Osteocyte (in vitro differentiated cells): Measurements from ENCODE around the gene KCNF1. TPM values are rescaled to one million over a fixed set of nuclear protein-coding genes. Genes with fewer than 3 reads are reported as not detected.

Source experiments
- DNase-seq: peaks from one replicate; pipeline ENCODE4 v3.0.0; 2021; ENCODE audit warnings: mixed read lengths; ENCODE audit not compliant: unreplicated experiment; ENCODE audit errors: extremely low spot score
- H3K27ac Mint-ChIP-seq: one replicate; pipeline ENCODE4 v1.8.0; 2021; ENCODE audit warnings: mild to moderate bottlenecking, mixed read lengths; ENCODE audit not compliant: unreplicated experiment
- H3K27me3 Mint-ChIP-seq: one replicate; pipeline ENCODE4 v1.8.0; 2021; ENCODE audit warnings: mixed read lengths; ENCODE audit not compliant: unreplicated experiment
- H3K36me3 Mint-ChIP-seq: one replicate; pipeline ENCODE4 v1.8.0; 2021; ENCODE audit warnings: mixed read lengths; ENCODE audit not compliant: unreplicated experiment
- H3K4me1 Mint-ChIP-seq: one replicate; pipeline ENCODE4 v1.8.0; 2021; ENCODE audit warnings: mixed read lengths; ENCODE audit not compliant: unreplicated experiment
- H3K4me3 Mint-ChIP-seq: one replicate; pipeline ENCODE4 v1.8.0; 2021; ENCODE audit warnings: mild to moderate bottlenecking, moderate library complexity, mixed read lengths; ENCODE audit not compliant: unreplicated experiment
- H3K9me3 Mint-ChIP-seq: one replicate; pipeline ENCODE4 v1.8.0; 2021; ENCODE audit warnings: mixed read lengths; ENCODE audit not compliant: unreplicated experiment
- total RNA-seq: library from RNA; stranded (reverse); gene quantifications from 2 replicates; pipeline ENCODE4 v1.2.1, GENCODE V29; 2021
- TF ChIP-seq, protein P1 (sequence below): fragments of 200-600 bp; sonication (generic); IDR thresholded peaks from 2 replicates; pipeline ENCODE4 v1.5.0; 2021; ENCODE audit warnings: antibody characterized with exemption, mild to moderate bottlenecking, moderate library complexity

The KCNF1 gene
- total RNA-seq, 1 donor from 2014 or later: not detected

DNA sequence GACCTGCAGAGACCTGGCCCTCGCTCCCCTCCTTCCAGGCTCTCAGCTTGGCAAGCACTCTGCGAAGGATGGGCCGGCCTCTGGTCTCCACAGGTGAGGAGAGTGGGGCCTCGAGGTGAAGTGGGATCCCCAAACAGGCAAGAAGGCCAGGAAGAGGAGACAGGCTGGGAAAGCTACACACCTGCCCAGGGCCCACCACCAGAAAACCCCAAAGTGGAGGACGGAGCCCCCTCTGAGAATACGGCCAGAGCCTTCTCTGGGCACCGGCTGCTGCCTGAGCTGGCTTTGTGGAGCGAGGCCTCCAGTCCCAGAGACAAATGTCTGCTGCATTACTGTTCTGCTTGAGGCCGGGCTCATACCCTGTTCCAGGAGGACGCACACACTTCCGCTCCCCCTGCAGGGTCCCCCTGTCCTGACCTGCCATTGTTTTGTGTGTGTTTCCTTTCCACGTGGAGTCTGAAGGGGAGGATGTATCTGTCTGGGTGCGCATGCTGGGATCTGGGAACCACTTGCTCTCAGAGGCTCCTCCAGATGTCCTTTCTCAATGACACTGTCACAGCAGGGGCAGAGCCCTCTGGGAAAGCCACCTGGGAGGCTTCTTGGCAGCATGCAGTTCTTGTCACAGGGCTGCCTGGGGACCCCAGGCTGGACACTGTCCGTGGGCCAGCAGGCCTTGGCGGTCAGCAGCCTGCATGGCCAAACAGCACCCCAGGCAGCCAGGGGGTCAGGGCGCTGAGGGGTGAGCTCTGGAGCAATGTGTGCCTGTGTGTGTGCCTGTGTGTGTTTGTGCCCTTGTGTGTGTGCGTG lies 20.8 kb downstream of the KCNF1 start:
- H3K4me1 Mint-ChIP-seq: peaks cover 28% of the 10 kb centered on the region
- H3K4me3 Mint-ChIP-seq: no peak overlapping the region
- H3K27ac Mint-ChIP-seq: no peak overlapping the region
- DNase-seq: peak; percentile 82
- no peaks in the 10 kb centered on the region for H3K9me3 Mint-ChIP-seq
- H3K27me3 Mint-ChIP-seq: peaks cover 28% of the 10 kb centered on the region
- TF ChIP-seq, protein P1, sequence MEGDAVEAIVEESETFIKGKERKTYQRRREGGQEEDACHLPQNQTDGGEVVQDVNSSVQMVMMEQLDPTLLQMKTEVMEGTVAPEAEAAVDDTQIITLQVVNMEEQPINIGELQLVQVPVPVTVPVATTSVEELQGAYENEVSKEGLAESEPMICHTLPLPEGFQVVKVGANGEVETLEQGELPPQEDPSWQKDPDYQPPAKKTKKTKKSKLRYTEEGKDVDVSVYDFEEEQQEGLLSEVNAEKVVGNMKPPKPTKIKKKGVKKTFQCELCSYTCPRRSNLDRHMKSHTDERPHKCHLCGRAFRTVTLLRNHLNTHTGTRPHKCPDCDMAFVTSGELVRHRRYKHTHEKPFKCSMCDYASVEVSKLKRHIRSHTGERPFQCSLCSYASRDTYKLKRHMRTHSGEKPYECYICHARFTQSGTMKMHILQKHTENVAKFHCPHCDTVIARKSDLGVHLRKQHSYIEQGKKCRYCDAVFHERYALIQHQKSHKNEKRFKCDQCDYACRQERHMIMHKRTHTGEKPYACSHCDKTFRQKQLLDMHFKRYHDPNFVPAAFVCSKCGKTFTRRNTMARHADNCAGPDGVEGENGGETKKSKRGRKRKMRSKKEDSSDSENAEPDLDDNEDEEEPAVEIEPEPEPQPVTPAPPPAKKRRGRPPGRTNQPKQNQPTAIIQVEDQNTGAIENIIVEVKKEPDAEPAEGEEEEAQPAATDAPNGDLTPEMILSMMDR: no peak
- H3K36me3 Mint-ChIP-seq: no peaks in the 10 kb centered on the region

- Mint-ChIP-seq H3K4me1 (peaks cover 28% of the 10 kb centered on the region), H3K4me3 (no peak overlapping the region), H3K27me3 (peaks cover 16% of the 10 kb centered on the region), H3K9me3 (peaks cover 1% of the 10 kb centered on the region), H3K36me3 (no peaks in the 10 kb centered on the region), H3K27ac (no peak overlapping the region)
- TF ChIP-seq, protein P1: no peak
- no peak for DNase-seq
Measured at GRCh38 chr2:10933700-10934225, 22.0 kb downstream of the KCNF1 start.

DNA sequence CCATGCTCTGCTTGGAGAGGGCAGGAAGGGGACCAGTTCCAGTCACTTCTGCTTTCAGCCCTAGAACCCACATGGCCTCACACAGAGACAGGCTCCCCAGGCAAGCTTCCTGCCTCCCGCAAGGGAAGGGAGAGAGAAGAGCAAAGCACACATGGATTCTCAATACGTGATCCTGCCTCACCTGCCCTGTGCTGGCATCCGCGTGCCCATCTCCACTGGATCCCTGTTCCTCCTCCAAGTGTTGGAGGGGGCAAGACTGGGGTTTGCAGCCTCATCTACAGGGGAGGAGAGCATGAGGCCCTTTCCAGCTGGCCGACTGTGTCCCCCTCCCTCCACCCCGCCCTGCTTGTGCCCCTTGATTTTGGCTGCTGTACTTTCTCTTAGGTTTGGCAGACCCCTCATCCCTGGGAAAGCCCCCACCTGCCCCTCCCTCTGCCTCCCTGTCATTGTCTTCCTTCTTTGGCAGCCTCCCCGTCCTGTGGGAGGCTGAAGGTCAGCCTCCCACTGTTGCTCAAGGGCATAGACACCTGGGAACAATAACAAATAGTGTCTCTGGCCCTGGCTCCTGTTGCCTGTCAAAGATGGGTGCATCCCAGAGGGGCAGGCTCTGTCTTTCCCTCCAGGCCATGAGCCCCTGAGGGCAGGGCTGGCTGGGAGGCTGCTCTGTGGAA lies 22.7 kb downstream of the KCNF1 start:
- H3K4me1 Mint-ChIP-seq: peaks cover 28% of the 10 kb centered on the region
- no peaks in the 10 kb centered on the region for H3K36me3 Mint-ChIP-seq
- H3K4me3 Mint-ChIP-seq: no peak overlapping the region
- H3K27ac Mint-ChIP-seq: no peak overlapping the region
- TF ChIP-seq, protein P1: no peak
- DNase-seq: no peak
- H3K27me3 Mint-ChIP-seq: peaks cover 11% of the 10 kb centered on the region
- H3K9me3 Mint-ChIP-seq: peaks cover 8% of the 10 kb centered on the region

GRCh38 chr2:10934979-10935350 lies 23.2 kb downstream of the KCNF1 start:
- no peaks in the 10 kb centered on the region for H3K36me3 Mint-ChIP-seq
- peaks cover 7% of the 10 kb centered on the region for H3K27me3 Mint-ChIP-seq
- TF ChIP-seq, protein P1: no peak
- no peak overlapping the region for H3K27ac Mint-ChIP-seq
- H3K4me1 Mint-ChIP-seq: peaks cover 28% of the 10 kb centered on the region
- peaks cover 11% of the 10 kb centered on the region for H3K9me3 Mint-ChIP-seq
- no peak overlapping the region for H3K4me3 Mint-ChIP-seq
- no peak for DNase-seq

DNA sequence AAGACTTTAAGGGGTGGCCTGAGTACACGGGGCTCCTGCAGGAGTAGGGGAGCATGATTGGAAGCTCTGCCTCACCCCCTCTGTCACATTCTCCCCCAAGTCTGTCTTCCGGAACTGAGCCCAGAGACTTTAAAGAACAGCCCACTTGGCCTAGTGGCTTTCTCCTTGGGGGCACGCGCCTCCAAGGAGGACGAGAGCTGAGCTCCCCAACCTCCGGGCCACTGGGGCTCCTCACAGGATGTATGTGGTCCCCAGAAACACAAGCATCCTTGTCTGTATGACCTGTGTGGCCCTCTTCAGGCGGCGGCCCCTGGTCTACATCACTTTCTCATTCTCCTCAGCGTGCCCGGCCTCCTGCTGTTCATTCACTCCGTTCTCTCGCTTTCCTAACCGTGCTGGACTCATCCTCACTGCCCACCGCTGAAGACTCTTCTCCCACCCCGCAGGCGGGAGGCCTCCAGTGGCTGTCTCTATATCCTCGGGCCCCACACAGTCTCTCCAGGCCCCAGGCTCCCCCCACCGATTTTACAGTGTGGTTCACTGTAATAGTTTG lies 23.7 kb downstream of the KCNF1 start:
- Mint-ChIP-seq H3K4me1 (peaks cover 28% of the 10 kb centered on the region), H3K9me3 (peaks cover 11% of the 10 kb centered on the region), H3K4me3 (no peak overlapping the region), H3K36me3 (no peaks in the 10 kb centered on the region), H3K27ac (no peak overlapping the region), H3K27me3 (peaks cover 4% of the 10 kb centered on the region)
- no peak for DNase-seq
- TF ChIP-seq, protein P1: no peak
